ENCODE measurements around the gene VSIR.
A peak's percentile ranks its signal among the peaks of the same experiment; 100 is the strongest.

Gene VSIR

DNA sequence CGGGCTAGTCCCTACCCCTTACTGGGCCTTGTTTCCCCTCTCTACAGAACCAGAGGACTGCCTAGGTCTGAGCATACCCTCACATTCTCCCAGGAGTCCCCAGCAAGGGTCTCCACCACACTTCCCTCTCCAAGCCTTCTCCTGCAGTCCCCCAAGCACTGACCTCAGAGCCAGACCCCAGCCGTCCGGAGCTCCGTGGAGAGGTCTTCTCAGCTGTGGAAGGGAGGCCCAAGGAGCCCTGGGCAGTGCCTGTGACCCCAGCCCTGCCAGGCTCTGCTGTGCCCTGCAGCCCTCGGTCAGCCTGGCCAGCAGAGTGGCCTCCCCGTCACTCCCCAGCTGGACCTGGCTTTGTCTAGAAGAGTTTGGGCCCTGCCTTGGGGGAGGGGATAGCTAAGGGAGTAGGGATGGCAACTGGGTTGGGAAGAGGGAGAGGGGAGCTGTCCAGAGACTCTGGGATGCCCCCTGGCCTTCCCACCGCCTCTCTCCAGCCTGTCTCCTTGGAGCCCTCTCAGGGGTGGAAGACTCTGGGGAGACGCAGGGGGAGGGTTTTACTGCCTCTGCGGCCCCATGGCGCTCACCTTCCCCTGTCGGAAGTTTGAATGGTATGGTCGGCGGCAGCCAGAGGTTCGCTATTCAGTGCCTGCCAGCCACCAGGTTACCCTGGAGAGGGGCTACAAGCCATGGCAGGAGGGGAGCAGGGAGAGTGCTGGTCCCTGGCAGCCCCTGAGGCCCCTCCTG, 53.7 kb downstream of the VSIR start, which contains the start of gene C10orf105:
Gene C10orf105, minus strand, starts transcription at position 315 of the 738 bp plus-strand sequence. CDS start 3,441 bp downstream, outside the sequence.
- H3K4me3 ChIP-seq (ENCODE audit: low read length): no peak within 1 kb of the TSS
- no peak for DNase-seq (ENCODE audit: low read depth, low spot score)

DNA sequence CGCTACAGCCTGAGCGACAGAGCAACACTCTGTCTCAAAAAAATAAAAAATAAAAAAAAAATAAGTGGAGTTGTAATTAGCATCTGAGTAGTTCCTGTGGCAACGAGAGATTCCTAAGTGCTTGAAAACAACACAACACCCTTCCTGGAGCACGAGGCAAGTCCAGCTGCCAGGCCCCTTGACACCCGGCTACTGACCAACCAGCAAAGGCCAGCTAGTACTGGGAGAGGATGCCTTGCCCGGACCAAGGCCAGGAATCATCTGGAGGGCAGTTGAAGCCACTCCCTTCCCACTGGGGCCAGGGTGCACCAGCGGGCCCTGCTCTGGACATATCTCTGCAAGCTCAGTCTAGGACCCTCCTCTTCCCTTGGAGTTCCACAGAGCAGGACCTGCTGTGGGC, 54.3 kb downstream of the VSIR start:
- no peak overlapping the region for H3K4me3 ChIP-seq (ENCODE audit: low read length)
- DNase-seq (ENCODE audit: low read depth, low spot score): no peak

- H3K4me3 ChIP-seq (ENCODE audit: low read length): no peak overlapping the region
- no peak for DNase-seq (ENCODE audit: low read depth, low spot score)
These were observed 55.1 kb downstream of the VSIR start for GRCh38 chr10:71718165-71718698.

- DNase-seq (ENCODE audit: low read depth, low spot score): no peak
- H3K4me3 ChIP-seq (ENCODE audit: low read length): no peak overlapping the region
These were observed 55.8 kb downstream of the VSIR start for GRCh38 chr10:71717551-71717951.

GRCh38 chr10:71717056-71717455, 56.3 kb downstream of the VSIR start:
- no peak for DNase-seq (ENCODE audit: low read depth, low spot score)
- H3K4me3 ChIP-seq (ENCODE audit: low read length): no peak overlapping the region

- no peak for DNase-seq (ENCODE audit: low read depth, low spot score)
- H3K4me3 ChIP-seq (ENCODE audit: low read length): no peak overlapping the region
These were observed 56.9 kb downstream of the VSIR start for GRCh38 chr10:71716426-71716825.

DNA sequence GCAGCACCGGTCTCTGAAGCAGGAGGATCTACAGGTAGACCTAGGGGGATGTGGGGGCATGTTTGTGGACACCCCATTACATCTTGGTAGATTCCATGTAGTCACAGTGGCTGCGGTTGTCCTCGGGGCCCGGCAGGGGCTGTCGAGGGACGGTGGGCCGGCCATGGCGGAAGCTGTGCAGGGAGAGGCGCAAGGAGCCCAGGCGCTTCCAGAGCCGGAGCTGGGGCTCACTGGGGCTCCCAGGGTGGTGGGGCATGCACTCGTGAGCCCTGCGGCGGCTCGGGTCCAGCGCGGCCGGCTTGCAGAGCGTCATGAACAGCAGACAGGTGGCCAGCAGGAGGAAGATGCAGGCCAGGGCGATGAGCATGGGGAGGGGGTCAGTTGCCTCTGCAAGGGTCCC, 57.5 kb downstream of the VSIR start:
- H3K4me3 ChIP-seq (ENCODE audit: low read length): no peak overlapping the region
- DNase-seq (ENCODE audit: low read depth, low spot score): no peak

- no peak for DNase-seq (ENCODE audit: low read depth, low spot score)
- no peak overlapping the region for H3K4me3 ChIP-seq (ENCODE audit: low read length)
These were observed 58.3 kb downstream of the VSIR start for GRCh38 chr10:71715026-71715425.

- DNase-seq (ENCODE audit: low read depth, low spot score): no peak
- no peak overlapping the region for H3K4me3 ChIP-seq (ENCODE audit: low read length)
These were observed 58.7 kb downstream of the VSIR start for GRCh38 chr10:71714592-71714991.

DNA sequence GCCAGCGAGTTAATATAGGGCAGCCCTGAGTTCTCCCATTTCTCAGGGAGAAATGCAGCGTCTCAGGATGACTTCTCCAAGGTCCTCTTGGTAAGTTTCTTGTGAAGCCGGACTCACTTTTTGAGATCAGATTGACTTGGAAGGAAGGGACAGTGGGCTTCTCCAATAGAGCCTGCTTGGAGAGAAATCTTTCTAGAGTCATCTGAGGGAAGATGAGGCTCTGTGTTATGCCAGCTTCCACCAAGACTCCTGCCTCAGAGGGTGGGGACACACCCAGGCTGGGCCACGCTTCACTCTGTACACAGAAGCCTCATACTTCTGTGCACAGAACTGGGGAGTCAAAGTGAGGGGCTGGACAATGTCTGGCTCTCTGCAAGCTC, 59.3 kb downstream of the VSIR start:
- H3K4me3 ChIP-seq (ENCODE audit: low read length): no peak overlapping the region
- no peak for DNase-seq (ENCODE audit: low read depth, low spot score)

- DNase-seq (ENCODE audit: low read depth, low spot score): no peak
- no peak overlapping the region for H3K4me3 ChIP-seq (ENCODE audit: low read length)
These were observed 59.9 kb downstream of the VSIR start for GRCh38 chr10:71713135-71714030.

GRCh38 chr10:71712572-71713134, 60.7 kb downstream of the VSIR start:
- H3K4me3 ChIP-seq (ENCODE audit: low read length): no peak overlapping the region
- DNase-seq (ENCODE audit: low read depth, low spot score): no peak

GRCh38 chr10:71712170-71712569, 61.1 kb downstream of the VSIR start:
- H3K4me3 ChIP-seq (ENCODE audit: low read length): no peak overlapping the region
- no peak for DNase-seq (ENCODE audit: low read depth, low spot score)

DNA sequence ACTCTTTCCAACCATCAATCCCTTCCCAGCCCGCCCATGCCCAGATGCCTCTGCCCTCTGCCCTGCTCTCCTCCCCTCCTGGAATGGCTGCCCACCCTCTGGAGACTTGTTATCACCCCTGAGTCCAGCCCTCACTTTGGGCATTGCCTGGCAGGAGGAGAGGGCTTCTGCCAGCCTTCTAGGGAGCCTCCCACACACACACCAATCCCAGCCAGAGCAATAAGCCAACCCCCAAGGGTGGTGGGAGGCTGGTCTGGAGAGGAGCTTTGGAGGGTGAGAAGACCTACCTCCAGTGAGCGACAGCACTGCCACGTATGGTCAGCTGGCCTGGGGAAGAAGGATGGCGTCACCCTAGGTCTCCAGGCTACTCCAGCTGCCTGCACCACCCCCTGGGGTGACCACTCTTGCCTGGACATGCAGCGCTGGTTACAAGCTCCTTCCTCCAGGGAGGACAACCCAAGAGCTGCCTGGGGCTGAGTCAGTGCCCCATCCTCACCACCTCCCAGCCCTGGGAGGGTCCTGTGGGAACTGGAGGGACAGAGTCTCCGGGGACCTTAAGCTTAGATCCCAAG, 62.2 kb downstream of the VSIR start:
- no peak overlapping the region for H3K4me3 ChIP-seq (ENCODE audit: low read length)
- DNase-seq (ENCODE audit: low read depth, low spot score): no peak

GRCh38 chr10:71710519-71710918, 62.8 kb downstream of the VSIR start:
- no peak overlapping the region for H3K4me3 ChIP-seq (ENCODE audit: low read length)
- no peak for DNase-seq (ENCODE audit: low read depth, low spot score)

GRCh38 chr10:71708897-71709882, 64.1 kb downstream of the VSIR start:
- no peak overlapping the region for H3K4me3 ChIP-seq (ENCODE audit: low read length)
- no peak for DNase-seq (ENCODE audit: low read depth, low spot score)

DNA sequence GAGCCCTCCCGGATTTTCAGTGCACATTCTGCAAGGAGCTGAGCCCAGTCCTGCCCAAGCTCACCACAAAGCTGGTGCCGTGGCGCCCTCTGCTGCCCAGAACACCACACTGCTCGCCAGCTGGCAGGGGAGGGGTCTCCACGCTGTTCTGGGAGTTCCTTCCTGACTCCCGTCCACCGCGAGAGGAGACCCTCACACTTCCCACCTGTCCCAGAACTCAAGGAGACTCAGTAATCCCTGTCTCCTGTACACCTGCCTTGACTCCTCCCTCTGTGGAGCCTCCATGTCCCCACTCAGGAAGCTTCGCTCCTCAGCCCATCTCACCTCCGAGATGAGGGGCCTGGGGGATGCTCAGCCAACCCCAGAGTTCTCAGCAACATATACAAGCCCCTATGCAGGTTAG, 65.0 kb downstream of the VSIR start:
- H3K4me3 ChIP-seq (ENCODE audit: low read length): no peak overlapping the region
- peak; percentile 31 for DNase-seq (ENCODE audit: low read depth, low spot score)

DNA sequence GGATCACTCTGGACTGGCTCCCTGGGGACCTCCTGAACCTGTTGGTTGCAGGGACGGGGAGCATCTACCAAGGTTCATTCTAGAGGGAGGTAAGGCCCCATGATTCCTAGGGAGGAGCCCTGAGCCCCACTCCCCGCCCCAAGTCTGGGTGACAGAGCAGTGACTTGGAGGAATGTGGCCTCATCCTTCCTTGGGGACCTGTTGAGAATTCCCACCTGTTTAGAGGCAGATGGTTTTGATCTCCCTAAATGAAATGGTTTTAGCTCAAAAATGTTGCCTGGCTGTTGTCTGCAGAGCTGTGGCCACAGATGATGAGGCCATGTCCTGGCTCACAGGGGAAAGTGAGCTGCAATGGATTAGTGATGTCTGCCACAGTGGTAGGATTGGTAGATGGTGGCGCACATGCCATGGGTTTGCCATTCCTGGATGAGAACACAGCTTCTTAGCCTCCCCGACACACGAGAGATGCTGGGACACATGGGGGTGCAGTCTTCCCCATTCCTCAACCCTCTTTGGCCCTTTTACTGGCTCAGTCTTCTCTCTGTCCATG, 66.0 kb downstream of the VSIR start:
- DNase-seq (ENCODE audit: low read depth, low spot score): no peak
- H3K4me3 ChIP-seq (ENCODE audit: low read length): no peak overlapping the region

Data from Jurkat, Clone E6-1 (cell line).